ENCODE data around the gene LYPD8. TPM values are rescaled to one million over a fixed set of nuclear protein-coding genes. Genes with fewer than 3 reads are reported as not detected.

The LYPD8 gene
- polyA plus RNA-seq, 4 donors, result 0.09 TPM; not detected in 3

GRCh38 chr1:248759644-248760043 lies 4.1 kb upstream of the LYPD8 start:
- DNase-seq (ENCODE audit: low read depth in 4 of 4, low spot score in 2 of 4), result no peak

DNA sequence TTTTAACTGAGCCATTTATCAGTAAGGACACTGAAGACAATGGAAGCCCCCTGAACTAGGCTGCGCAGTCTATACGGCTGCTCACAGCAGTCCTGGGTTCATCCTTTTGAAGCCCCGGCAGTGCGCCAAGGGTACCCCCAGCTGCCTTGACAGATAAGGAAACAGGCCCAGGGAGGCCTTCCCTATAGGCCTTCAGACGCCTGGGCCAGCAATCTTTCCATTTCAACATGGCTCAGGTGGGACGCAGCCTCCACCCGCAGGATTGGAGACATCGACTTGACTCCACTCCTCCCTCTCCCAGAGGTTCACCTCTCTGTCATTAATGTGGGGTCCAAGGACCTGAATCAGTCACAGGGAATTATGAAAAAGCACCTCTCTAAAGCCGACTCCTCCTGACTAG lies 2.8 kb upstream of the LYPD8 start:
- DNase-seq (ENCODE audit: low read depth in 4 of 4, low spot score in 2 of 4), result no peak

GRCh38 chr1:248757784-248758195 lies 2.2 kb upstream of the LYPD8 start:
- no peak for DNase-seq (ENCODE audit: low read depth in 4 of 4, low spot score in 2 of 4)

DNA sequence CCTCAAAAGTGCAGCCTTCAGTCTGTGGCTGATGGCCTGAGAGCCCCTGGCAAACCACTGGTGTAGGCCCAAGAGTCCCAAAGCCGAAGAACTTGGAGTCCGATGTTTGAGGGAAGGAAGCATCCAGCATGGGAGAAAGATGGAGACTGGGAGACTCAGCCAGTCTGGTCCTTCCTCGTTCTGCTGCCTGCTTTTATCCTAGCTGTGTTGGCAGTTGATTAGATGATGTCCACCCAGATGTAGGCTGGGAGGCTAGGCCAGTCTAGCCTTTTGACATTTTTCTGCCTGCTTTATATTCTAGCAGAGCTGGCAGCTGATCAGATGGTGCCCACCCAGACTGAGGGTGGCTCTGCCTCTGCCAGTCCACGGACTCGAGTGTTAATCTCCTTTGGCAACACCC lies 1.1 kb upstream of the LYPD8 start:
- DNase-seq (ENCODE audit: low read depth in 4 of 4, low spot score in 2 of 4), result no peak

DNA sequence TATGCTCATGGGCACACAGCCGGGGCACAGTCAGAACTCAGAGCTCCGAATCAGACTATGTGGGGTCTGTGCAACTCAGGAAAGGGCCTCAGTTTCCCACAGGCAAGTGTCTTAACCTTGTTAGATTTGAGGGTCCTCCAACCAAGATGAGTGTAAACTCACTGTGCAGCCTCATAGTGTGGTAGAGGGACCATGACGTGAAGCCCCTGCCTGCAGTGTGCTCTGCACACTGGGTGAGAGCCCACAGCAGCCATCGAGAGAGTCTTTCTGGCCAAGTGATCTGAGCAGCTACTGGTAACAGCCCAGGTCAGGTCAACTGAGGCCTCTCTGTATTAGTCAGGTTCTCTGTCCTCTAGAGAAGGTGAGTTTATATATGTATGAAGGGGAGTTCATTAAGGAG lies 592 bp upstream of the LYPD8 start:
- DNase-seq (ENCODE audit: low read depth in 4 of 4, low spot score in 2 of 4), result no peak

DNA sequence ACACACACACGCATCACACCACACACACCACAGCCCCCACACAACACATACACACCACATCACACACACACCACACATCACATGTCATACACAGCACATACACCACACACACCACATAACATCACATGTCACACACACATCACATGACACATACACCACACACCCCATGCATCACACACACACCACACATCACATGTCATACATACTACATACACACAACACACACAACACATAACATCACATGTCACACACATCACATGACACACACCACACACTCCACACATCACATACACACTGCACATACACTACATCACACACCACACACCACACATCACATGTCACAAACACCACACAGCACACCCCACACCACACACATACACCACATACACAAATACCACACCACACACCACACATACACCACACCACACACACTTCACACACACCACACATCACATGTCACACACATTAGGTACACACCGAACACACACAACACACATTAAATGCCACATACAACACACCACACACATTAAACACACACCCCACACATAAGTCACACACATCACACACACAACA lies 1.8 kb downstream of the LYPD8 start:
- no peak for DNase-seq (ENCODE audit: low read depth in 4 of 4, low spot score in 2 of 4)

- DNase-seq (ENCODE audit: low read depth in 4 of 4, low spot score in 2 of 4), result no peak
These were observed 2.4 kb downstream of the LYPD8 start for GRCh38 chr1:248753029-248753594.

GRCh38 chr1:248752161-248753028 lies 3.2 kb downstream of the LYPD8 start:
- no peak for DNase-seq (ENCODE audit: low read depth in 4 of 4, low spot score in 2 of 4)

DNA sequence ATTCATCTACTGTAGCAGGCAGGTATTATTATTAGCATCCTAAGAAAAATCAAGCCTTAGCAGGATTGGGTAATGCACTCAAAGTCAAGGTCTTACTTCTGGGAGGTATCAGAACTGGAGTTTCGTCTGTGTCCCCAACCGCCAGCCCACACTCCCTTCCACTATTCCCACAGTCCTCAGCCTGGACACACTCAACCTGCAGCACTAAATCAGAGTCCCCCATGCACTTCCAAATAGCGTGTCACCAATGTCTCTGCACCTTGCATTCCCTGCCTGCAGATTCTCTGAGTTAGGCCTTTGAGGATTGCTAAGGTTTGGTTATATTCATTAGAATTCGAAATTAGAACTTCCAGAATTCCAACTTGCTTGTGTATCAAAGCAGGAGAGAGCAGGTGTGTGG lies 3.9 kb downstream of the LYPD8 start:
- no peak for DNase-seq (ENCODE audit: low read depth in 4 of 4, low spot score in 2 of 4)

- DNase-seq (ENCODE audit: low read depth in 4 of 4, low spot score in 2 of 4), result no peak
These were observed 4.4 kb downstream of the LYPD8 start for GRCh38 chr1:248751142-248751541.

DNA sequence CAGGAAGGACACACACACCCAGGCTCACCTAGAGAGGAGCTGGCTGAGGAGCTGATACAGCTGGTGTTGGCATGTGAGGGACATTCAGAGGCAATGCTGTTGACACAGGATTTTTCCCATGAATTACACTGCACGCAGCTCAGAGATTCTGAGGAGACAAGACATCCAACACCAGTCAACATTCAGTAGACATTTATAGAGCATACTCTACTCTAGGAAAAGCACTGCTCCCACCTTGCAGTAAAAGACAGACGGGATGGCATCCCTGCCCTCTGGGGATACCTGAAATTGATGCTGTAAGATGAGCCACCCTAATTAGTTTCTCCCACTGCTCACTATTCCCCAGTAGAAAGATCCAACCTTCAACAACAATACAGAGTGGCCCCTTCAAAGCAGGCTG lies 5.1 kb downstream of the LYPD8 start:
- no peak for DNase-seq (ENCODE audit: low read depth in 4 of 4, low spot score in 2 of 4)

- DNase-seq (ENCODE audit: low read depth in 4 of 4, low spot score in 2 of 4), result no peak
These were observed 7.3 kb downstream of the LYPD8 start for GRCh38 chr1:248748211-248748610.

DNA sequence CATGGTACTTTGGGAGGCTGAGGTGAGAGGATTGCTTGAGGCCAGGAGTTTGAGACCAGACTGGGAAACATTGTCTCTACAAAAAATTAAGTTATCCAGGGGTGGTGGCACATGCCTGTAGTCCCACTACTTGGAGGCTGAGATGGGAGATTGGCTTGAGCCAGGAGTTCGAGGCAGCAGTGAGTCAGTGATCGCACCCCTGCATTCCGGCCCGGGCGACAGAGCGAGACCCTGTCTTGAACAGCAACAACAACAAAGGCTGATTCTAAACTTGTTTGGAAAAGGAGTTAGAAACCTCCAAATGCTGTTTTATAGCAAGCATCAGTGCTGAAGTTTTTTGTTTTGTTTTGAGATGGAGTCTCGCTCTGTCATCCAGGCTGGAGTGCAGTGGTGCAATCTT lies 14.7 kb downstream of the LYPD8 start:
- DNase-seq (ENCODE audit: low read depth in 4 of 4, low spot score in 2 of 4), result no peak

DNA sequence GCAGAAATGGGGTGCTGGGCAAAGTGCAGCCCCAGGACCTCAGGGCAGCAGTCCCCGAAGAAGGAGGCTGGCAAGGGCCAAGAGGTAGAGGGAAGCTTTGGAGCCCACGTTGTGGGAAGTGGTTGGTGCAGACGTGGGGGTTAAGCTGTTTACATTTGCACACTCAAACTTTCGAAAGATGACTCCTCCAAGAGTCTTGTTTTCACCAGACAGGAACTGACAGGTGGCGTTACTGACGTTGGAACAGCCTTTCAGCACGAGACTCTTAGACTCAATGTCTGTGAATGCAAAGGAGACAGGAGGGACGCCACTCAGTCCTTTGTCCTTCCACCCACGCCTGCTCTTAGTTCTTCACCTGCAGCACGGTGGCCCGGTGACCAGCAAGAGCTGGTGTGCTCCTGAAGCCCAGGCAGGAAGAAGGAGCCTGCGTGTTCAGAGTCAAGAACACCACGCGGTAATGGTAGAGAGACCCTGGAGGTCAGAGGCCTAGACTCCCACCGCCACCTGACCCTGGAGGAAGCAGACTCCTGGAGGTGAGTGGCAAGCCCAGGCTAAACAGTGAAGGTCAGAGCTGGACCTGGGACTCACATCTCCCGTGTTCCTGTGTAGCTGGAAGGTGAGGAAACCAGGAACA lies 15.9 kb downstream of the LYPD8 start:
- no peak for DNase-seq (ENCODE audit: low read depth in 4 of 4, low spot score in 2 of 4)

- DNase-seq (ENCODE audit: low read depth in 4 of 4, low spot score in 2 of 4), result no peak
These were observed 18.1 kb downstream of the LYPD8 start for GRCh38 chr1:248737457-248737856.

DNA sequence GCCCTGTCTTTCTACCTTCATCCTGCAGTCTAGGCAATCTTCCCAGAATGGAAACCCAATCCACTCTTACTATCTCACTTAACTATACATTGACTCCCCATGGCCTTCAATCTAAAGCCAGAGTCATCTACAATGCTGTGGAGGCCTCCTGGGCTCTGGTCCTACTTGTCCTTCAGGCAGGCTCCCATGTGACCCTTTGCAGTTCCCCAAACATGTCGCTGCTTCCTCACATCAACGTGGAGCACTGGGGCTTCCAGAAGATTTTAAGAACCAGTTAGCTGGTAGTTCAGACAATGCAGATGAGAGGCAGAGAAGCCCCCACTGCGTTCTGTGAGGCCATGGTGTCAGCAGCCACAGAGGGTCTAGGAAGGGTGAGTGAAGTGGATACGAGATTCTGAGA lies 18.6 kb downstream of the LYPD8 start:
- DNase-seq (ENCODE audit: low read depth in 4 of 4, low spot score in 2 of 4), result no peak

DNA sequence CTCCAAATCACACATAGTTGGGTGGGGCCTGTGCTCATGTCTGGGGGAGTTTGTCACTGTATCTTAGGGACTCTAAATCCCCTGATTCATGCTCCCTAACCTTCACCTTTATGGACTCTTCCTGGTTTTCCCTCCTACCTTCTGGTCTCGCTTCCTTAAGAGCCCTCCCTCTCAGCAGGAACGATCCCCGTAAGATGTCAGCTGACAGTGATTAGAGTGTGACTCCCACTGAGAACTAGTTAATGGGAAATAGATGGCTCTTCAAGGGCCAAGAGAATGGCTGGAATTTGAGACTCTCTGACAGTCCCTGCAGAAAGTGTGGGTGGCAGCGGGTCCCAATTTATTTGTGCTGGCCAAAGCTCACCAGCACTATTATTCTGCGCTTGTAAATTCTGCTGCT lies 22.0 kb downstream of the LYPD8 start:
- no peak for DNase-seq (ENCODE audit: low read depth in 4 of 4, low spot score in 2 of 4)

DNA sequence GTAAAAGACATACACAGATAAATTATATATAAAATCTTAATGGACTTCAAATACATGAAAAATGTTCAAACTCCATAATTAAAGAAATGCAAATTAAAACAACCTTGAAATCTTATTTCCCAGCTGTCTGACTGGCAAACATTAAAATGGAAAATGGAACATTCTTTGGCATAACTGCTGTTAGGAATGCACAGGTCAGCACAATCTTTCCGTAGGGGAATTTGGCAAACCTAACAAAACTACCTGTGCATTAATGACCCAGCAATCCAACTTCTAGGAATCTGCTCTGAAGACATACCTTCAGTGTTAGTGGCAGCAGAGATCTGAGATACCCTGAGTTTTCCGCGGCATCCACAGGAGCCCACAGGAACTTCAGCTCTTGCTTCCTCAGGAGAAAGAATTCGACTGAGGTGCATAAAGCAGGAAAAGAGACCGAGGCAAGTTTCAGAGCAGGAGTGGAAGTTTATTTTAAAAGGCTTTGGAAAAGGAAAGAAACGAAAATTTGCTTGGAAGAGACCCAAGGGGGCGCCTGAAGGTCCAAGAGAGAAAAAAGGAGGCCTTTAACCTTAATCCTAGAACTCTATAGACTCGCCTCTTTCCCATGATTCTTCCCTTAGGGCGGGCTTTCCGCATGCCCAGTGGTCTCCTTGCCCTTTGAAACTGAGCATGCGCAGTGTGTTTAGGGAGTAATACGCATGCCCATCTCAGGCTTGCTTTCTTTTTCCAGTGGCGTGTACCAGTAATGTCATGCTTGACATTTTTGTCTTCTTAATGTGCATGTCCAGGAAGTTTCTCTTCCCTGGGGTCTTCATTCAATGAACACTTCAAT lies 24.8 kb downstream of the LYPD8 start:
- no peak for DNase-seq (ENCODE audit: low read depth in 4 of 4, low spot score in 2 of 4)

GRCh38 chr1:248714248-248714647 lies 41.3 kb downstream of the LYPD8 start:
- DNase-seq (ENCODE audit: low read depth in 4 of 4, low spot score in 2 of 4), result no peak

GRCh38 chr1:248710305-248710900 lies 45.2 kb downstream of the LYPD8 start:
- no peak for DNase-seq (ENCODE audit: low read depth in 4 of 4, low spot score in 2 of 4)

Data from left renal cortex interstitium (tissue), 4 donors.